PC-3 (cell line): ENCODE results near the gene SEC31A.

ENCODE experiments used
- EZH2 ChIP-seq: fragments of 300-600 bp; sonication (generic); IDR thresholded peaks from one replicate; pipeline ENCODE4 v1.6.1; 2017; ENCODE audit warnings: antibody characterized with exemption, mild to moderate bottlenecking, low read length; ENCODE audit not compliant: unreplicated experiment
- EZH2phosphoT487 ChIP-seq: fragments of 300-600 bp; sonication (generic); IDR thresholded peaks from 2 replicates; pipeline ENCODE4 v1.6.1; 2018; ENCODE audit warnings: mild to moderate bottlenecking, antibody characterized with exemption, low read length, borderline replicate concordance
- TF ChIP-seq, protein P1 (sequence below): fragments of 300-600 bp; sonication (generic); conservative IDR thresholded peaks from 2 replicates; pipeline ENCODE4 v1.5.1; 2017; ENCODE audit warnings: antibody characterized with exemption, low read depth, mild to moderate bottlenecking, low read length

DNA sequence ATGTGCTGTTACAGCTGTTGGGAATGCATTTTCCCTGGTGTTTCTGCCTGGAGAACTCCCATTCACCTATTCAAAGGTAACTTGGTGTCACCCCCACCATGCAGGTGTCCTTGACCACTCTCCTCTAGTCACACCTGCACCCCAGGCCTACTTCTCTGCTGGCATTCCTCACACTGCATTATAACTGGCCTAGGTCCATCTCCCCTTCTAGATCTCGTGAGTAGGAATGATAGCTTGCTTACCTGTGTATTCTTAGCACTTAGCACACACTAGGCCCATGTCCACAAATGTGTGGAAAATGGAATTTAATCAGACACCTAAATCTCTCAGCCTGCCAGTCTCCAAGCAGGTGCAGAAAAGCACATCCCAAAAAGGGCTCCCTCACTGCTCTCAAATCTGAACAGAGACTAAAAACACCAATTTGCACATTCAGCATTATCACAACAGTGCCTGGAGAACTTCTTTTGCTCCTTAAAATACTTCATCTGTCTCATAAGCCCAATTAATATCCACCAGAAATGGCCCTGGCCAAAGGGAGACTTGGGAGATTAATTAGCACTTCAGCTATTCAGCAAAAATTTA is 110.7 kb downstream of the SEC31A start:
- TF ChIP-seq, protein P1, sequence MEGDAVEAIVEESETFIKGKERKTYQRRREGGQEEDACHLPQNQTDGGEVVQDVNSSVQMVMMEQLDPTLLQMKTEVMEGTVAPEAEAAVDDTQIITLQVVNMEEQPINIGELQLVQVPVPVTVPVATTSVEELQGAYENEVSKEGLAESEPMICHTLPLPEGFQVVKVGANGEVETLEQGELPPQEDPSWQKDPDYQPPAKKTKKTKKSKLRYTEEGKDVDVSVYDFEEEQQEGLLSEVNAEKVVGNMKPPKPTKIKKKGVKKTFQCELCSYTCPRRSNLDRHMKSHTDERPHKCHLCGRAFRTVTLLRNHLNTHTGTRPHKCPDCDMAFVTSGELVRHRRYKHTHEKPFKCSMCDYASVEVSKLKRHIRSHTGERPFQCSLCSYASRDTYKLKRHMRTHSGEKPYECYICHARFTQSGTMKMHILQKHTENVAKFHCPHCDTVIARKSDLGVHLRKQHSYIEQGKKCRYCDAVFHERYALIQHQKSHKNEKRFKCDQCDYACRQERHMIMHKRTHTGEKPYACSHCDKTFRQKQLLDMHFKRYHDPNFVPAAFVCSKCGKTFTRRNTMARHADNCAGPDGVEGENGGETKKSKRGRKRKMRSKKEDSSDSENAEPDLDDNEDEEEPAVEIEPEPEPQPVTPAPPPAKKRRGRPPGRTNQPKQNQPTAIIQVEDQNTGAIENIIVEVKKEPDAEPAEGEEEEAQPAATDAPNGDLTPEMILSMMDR: no peak
- TF ChIP-seq EZH2phosphoT487: no peak
- TF ChIP-seq EZH2: no peak
